GOT3 (cell line): ENCODE data around the gene CARNS1.
A peak's percentile ranks its signal among the peaks of the same experiment; 100 is the strongest.
"Not testable (repeated sequence)": the region's sequence is repeated elsewhere in the genome, so short reads cannot be mapped to it uniquely, and the experiment has no call there.

Experiments
- DNase-seq: peaks from one replicate; lab custom pipeline; 2025; ENCODE audit warnings: mixed read lengths; lab: John Stamatoyannopoulos, UW

CARNS1 gene

GRCh38 chr11:67396587-67397389 lies 18.7 kb upstream of the CARNS1 start:
- DNase-seq, result no peak

GRCh38 chr11:67397536-67397935 lies 17.9 kb upstream of the CARNS1 start:
- no peak for DNase-seq

DNA sequence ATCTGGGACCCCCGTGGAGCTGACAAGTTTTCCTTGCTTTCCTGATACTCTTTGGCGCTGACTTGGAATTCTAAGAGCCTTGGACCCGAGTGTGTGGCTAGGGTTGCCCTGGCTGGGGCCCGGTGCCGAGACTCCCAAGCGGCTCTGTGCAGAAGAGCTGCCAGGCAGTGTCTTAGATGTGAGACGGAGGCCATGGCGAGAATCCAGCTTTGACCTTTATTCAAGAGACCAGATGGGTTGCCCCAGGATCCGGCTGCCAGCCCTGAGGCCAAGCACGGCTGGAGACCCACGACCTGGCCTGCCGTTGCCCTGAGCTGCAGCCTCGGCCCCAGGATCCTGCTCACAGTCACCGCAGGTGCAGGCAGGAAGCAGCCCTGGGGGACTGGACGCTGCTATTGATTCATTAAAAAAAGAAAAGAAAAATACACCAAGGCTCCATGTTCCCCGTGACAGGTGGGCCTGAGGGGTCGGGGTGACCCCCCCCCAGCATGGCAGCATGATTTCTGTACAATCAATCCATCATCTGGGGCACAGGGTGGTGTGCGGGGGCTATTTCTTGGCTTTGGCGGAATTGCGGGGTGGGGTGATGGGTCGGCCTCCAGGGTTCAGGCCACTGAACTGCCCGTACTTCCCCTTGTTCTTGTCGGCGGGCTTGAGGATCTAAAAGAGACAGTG lies 17.4 kb upstream of the CARNS1 start:
- no peak for DNase-seq

- no peak for DNase-seq
Observed at GRCh38 chr11:67398661-67399563, 16.6 kb upstream of the CARNS1 start.

DNA sequence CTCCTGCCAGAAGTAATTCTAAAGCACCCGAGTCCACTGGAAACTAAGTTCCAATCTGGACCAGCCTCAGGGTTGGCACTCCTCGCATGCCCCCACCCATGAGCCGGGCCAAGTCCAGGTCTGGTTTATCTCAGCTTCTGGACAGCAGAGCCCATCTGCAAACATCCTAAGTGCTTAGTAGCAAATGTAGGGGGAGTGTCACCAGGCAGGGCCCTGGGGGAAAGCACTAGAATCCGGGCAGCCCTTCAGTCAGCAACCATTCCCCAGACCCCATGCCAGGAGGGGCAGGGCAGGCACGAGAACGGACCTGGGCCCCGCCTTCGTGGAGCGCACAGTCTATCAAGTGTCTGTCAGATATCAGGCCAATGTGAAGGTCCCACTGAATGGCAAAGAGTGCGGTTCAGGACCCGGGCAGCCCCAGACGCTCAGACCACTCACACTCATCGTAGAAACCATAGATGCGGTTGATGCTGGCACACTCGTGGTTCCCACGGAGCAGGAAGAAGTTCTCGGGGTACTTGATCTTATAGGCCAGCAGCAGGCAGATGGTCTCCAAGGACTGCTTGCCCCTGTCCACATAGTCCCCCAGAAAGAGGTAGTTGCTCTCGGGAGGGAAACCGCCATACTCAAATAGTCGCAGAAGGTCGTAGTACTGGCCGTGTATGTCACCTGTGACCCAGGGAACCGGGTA lies 15.1 kb upstream of the CARNS1 start:
- DNase-seq, result no peak

DNA sequence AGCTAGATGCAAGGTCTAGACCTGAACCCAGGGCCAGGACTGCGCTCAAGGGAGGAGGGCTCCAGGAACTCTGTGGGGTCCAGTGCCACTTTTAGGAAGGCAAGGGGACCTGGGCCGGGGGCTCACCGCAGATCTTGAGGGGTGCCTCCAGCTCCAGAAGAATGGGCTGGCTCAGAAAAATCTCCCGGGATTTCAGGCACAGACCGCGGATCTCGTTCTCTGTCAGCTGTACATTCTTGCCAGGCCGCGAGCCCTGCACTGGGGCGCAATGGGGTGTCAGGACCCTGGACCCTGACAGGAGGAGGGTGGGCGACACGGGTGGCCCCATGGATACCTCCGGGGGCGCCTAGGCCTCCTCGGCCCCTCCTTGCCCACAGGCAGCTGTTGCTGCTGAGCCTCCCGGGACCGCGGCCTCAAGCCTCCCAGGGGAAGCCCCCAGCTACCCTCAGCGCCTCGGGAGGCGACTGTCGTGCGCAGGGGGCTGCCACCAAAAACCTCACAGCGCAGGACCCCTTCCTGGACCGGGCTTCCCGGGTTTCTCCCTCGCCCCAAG lies 14.5 kb upstream of the CARNS1 start:
- no peak for DNase-seq

DNA sequence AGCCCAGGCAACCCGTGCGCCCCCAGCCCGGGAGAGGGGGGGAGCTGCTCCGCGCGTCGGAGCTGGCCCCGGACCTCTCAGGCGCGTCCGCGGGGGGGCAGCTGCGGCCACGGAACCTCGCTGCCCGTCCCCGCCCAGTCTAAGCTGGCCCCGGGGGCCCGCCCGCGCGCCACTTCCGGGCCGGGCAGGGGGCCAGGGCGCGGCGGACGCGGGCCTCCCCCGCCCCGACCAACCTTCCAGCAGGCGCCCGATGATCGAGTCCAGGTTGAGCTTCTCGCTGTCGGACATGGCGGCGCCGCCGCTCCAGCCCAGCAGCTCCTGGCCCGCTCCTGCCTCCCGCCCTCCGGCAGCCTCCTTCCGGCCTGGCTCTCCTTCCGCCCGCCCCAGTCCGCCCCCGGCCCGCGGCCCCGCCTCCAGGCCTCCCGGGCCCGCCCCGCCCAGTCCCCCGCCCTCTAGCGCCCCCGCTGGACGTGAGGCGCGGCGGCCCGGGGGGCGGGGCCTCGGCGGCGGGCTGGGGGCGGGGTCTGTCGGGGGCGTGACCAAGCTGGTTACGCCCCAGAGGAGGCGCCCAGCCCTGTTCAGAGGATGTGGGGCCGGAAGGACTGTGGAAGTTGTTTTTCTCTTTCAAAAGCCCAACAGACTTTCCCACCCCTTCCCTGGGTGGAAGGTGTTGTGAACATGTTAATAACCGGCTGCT lies 13.8 kb upstream of the CARNS1 start, which contains the start of gene PPP1CA:
Gene PPP1CA, minus strand, starts transcription at position 364 of the 697 bp plus-strand sequence. Its CDS starts 76 bp downstream, at position 288.
- DNase-seq, result peak; percentile 79

DNA sequence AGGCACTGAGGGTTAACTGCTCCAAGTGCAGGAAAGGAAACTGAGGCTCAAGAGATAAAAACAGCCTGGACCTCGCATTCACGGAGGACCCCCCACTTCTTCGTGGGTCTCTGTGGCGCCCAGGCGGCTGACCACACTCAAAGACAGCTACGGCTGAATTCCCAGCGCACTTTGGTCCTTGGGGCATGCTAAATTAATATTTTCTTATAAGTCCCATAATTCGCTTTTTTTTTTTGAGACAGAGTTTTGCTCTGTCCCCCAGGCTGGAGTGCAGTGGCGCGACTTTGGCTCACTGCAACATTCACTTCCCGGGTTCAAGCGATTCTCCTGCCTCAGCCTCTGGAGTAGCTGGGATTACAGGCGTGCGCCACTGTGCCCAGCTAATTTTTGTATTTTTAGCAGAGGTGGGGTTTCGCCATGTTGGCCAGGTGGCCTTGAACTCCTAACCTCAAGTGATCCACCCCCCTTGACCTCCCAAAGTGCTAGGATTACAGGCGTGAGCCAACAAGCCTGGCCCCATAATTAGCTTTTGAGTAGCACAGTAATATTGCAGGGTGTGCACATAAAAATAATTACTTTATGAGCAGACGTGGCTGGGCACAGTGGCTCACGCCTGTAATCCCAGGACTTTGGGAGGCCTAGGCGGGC lies 13.2 kb upstream of the CARNS1 start:
- not testable (repeated sequence) for DNase-seq

- DNase-seq, result not testable (repeated sequence)
Observed at GRCh38 chr11:67403085-67403484, 12.4 kb upstream of the CARNS1 start.

DNA sequence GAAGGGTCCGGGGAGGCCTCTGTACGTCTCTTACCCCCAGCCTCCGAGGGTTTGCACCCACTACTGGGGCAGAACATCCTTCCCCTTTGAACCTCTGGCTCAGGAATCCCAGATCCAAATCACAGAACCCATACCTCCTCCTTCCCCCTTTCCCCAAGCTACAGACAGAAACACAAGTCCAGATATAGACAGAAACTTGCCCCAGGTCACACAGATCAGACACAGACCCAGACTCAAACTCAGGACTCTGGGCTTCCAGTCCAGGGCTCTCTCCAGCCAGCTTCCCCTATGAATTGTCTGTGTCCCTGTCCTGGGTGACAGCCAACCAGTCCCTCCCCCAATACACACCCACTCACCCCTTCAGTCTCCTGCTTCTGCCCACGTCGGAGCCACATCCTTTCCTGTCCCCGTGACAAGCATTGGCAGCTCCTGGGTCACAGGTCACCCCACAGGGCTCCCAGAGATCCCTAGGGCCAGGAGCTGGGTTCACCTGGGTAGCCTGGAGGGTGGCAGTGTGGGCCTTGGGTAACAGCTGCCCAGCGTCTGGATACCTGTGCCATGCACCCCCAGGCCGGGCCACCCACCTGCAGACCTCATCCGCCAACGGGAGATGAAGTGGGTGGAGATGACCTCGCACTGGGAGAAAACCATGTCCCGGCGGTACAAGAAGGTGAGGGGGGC lies 10.8 kb upstream of the CARNS1 start:
- DNase-seq, result no peak

DNA sequence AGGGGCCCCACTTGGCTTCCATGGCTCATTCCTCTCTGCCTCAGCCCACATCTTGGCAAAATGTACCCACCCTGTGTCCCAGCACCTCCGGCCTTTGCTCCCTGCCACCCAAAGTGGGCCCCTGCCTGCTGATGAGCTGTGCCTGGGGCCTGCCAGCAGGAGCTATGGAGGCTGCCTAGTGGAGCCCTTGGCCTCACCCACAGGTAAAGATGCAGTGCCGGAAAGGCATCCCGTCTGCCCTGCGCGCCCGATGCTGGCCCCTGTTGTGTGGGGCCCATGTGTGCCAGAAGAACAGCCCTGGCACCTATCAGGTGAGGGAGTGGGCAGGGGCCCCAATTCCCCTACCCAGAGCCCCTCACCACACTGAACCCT lies 10.3 kb upstream of the CARNS1 start:
- DNase-seq, result no peak

DNA sequence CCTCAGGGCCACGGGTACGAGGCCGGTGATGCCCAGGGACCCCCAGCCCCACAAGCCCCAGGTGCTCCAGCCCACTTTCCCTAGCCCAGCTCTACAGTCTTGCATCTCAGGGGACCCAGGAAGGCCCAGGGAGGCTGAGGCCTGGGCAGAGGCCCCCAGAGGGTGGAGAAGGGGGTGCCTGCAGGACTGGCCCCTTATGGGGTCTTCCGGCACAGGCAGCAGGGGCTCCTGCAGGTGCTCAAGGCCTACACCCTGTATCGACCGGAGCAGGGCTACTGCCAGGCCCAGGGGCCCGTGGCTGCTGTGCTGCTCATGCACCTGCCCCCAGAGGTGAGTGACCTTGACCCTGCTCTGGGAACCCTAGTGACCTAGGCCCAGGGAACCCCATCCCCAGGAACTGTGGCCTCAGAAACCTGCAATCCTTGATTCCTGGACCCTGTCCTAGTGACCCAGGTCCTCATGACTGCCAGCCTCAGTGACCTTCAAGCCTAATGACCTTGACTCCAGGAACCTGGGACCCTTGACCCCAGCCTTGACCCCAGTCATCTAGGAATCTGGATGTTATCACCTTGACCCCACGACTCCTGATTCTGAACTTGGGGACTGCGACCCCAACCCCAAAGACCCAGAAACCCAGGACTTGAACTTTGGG lies 9.7 kb upstream of the CARNS1 start:
- no peak for DNase-seq

- DNase-seq, result no peak
Observed at GRCh38 chr11:67406420-67406968, 9.0 kb upstream of the CARNS1 start.

GRCh38 chr11:67406969-67407687 lies 8.3 kb upstream of the CARNS1 start:
- DNase-seq, result no peak

DNA sequence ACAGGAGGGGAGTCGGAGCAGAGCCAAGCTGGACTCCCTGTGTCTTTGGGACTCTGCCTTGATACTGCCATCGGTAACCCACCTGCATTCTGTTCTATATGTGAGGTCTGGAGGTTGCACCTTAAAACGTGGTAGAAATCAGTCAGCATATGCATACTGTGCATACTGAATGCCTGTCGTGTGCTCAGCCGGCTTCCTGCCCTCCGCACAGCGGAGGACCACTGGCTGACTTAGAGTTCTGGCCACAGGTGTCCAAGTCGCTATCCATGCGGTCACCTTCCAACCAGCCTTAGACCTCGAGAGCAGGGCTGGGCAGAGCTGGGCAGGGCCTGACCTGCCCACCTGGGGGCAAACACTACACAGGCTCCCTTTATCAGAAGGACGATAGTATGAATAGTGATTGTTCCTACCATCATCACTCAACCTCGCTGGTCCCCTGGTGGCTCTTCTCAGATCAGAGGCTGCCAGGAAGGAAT lies 7.8 kb upstream of the CARNS1 start:
- no peak for DNase-seq

- DNase-seq, result no peak
Observed at GRCh38 chr11:67408437-67409200, 6.9 kb upstream of the CARNS1 start.

DNA sequence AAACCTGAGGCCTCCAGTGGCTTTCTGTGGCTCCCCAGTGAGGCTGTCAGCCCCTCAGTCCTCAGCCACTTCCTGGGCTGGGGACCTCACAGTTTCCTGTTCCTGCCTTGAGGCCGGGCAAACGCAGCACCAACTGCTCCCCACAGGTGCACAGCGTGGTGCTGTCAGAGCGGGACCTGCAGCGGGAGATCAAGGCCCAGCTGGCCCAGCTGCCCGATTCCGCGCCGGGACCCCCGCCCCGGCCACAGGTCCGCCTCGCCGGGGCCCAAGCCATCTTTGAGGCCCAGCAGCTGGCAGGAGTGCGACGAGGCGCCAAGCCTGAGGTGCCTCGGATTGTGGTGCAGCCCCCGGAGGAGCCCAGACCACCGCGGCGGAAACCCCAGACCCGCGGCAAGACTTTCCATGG lies 6.2 kb upstream of the CARNS1 start:
- no peak for DNase-seq
